ENCODE measurements around the gene TBC1D2B. TPM values are rescaled to one million over a fixed set of nuclear protein-coding genes. Genes with fewer than 3 reads are reported as not detected.

The TBC1D2B gene
- polyA plus RNA-seq, 4 donors = 7.6 to 44.4 (median 11.9) TPM

- Histone ChIP-seq H3K27ac (ENCODE audit: low read depth in 1 of 3, low read length in 2 of 3) (peak overlapping the region; percentile 26 to 81 (median 65)), H3K27me3 (ENCODE audit: control insufficient read depth in 3 of 3, insufficient read depth in 3 of 3, low read length in 3 of 3) (no peaks in the 10 kb centered on the region), H3K36me3 (ENCODE audit: control insufficient read depth in 3 of 3, insufficient read depth in 2 of 3, low read depth in 1 of 3, low read length in 3 of 3) (peaks cover 2 to 56% (median 9%) of the 10 kb centered on the region in 3 donors), H3K4me3 (ENCODE audit: low read depth in 1 of 3, low read length in 3 of 3) (no peak overlapping the region), H3K4me1 (ENCODE audit: control insufficient read depth in 3 of 3, insufficient read depth in 2 of 3, low read depth in 1 of 3, low read length in 2 of 3) (peaks cover 19 to 45% (median 35%) of the 10 kb centered on the region in 3 donors), H3K9me3 (ENCODE audit: control insufficient read depth in 2 of 2, insufficient read depth in 1 of 2, low read depth in 1 of 2, low read length in 1 of 2) (no peaks in the 10 kb centered on the region)
- no peak for FAIRE-seq
- WGBS, 3 donors = 52 to 62% (median 59%) methylated on average over 5 of the region's 5 CpGs
- DNase-seq = no peak
Measured at GRCh38 chr15:78044407-78045155, 32.9 kb downstream of the TBC1D2B start.

DNA sequence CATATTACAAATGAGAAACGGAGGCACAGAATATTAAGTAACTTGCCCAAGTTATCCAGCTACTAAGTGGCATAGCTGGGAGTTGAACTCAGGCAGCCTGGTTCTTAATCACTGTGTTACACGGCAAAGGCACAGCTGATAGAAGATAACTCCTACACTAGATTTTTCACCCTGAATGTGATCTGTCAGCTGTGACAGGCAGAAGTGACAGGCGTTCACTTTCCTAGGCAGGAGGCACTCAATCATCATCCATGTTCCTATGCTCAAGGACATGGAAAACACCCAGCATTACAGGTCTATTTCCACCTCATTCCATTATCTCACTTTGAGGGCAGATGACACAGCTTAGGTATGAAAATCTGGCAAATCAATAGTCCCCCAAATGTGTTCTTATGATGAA lies 35.6 kb downstream of the TBC1D2B start:
- DNase-seq (no peak), FAIRE-seq (no peak)
- 80 to 90% (median 81%) methylated on average over 3 of the region's 3 CpGs for WGBS, 3 donors
- peaks cover 2 to 62% (median 9%) of the 10 kb centered on the region in 3 donors for H3K36me3 ChIP-seq (ENCODE audit: control insufficient read depth in 3 of 3, insufficient read depth in 2 of 3, low read depth in 1 of 3, low read length in 3 of 3)
- peaks cover 19 to 35% (median 29%) of the 10 kb centered on the region in 3 donors for H3K4me1 ChIP-seq (ENCODE audit: control insufficient read depth in 3 of 3, insufficient read depth in 2 of 3, low read depth in 1 of 3, low read length in 2 of 3)
- no peak overlapping the region for H3K4me3 ChIP-seq (ENCODE audit: low read depth in 1 of 3, low read length in 3 of 3)
- peak overlapping the region in 1 of 3 donors; percentile 24 for H3K27ac ChIP-seq (ENCODE audit: low read depth in 1 of 3, low read length in 2 of 3)
- H3K9me3 ChIP-seq (ENCODE audit: control insufficient read depth in 2 of 2, insufficient read depth in 1 of 2, low read depth in 1 of 2, low read length in 1 of 2) = no peaks in the 10 kb centered on the region
- H3K27me3 ChIP-seq (ENCODE audit: control insufficient read depth in 3 of 3, insufficient read depth in 3 of 3, low read length in 3 of 3) = no peaks in the 10 kb centered on the region

- Histone ChIP-seq H3K36me3 (ENCODE audit: control insufficient read depth in 3 of 3, insufficient read depth in 2 of 3, low read depth in 1 of 3, low read length in 3 of 3) (peaks cover 2 to 58% (median 9%) of the 10 kb centered on the region in 3 donors), H3K27me3 (ENCODE audit: control insufficient read depth in 3 of 3, insufficient read depth in 3 of 3, low read length in 3 of 3) (no peaks in the 10 kb centered on the region), H3K4me1 (ENCODE audit: control insufficient read depth in 3 of 3, insufficient read depth in 2 of 3, low read depth in 1 of 3, low read length in 2 of 3) (peaks cover 19 to 39% (median 34%) of the 10 kb centered on the region in 3 donors), H3K27ac (ENCODE audit: low read depth in 1 of 3, low read length in 2 of 3) (no peak overlapping the region), H3K9me3 (ENCODE audit: control insufficient read depth in 2 of 2, insufficient read depth in 1 of 2, low read depth in 1 of 2, low read length in 1 of 2) (no peaks in the 10 kb centered on the region), H3K4me3 (ENCODE audit: low read depth in 1 of 3, low read length in 3 of 3) (no peak overlapping the region)
- 63 to 83% (median 70%) methylated on average over 1 of the region's 1 CpG for WGBS, 3 donors
- FAIRE-seq = no peak
- no peak for DNase-seq
Measured at GRCh38 chr15:78040653-78041244, 36.8 kb downstream of the TBC1D2B start.

DNA sequence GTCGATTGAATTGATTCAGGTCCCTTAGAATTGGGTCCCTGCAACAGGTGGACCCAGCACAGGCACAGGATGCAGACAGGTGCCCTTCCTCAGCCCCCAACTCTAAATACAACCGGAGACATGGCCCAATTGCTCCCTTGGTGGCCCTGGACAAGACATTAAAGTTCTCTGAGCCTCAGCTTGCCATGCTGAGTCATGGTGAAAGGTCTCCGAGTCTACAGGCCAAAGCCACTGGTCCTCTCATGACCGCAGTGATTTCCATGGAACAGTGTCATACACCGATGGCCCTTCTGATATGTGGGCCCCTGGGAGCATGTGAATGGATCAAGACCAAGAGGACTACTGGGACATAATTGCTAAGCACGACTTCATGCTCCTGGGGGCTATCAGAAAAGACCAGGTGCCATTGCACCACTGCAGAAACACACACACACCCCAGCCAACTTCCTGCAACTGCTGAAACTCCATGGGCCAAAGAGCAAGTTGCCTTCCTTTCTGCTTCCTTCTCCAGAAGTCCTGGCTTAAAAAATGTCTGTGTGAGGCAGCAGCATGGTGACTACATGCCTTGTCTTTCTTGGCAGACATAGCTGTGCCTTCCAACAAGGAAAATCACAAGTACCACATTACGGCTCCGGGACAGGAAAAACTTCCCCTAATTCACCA lies 38.8 kb downstream of the TBC1D2B start:
- DNase-seq = peak in 1 of 2 donors; percentile 61
- FAIRE-seq = no peak
- Histone ChIP-seq H3K4me3 (ENCODE audit: low read depth in 1 of 3, low read length in 3 of 3) (no peak overlapping the region), H3K27ac (ENCODE audit: low read depth in 1 of 3, low read length in 2 of 3) (peak overlapping the region in 1 of 3 donors; percentile 63), H3K27me3 (ENCODE audit: control insufficient read depth in 3 of 3, insufficient read depth in 3 of 3, low read length in 3 of 3) (no peaks in the 10 kb centered on the region), H3K9me3 (ENCODE audit: control insufficient read depth in 2 of 2, insufficient read depth in 1 of 2, low read depth in 1 of 2, low read length in 1 of 2) (no peaks in the 10 kb centered on the region), H3K36me3 (ENCODE audit: control insufficient read depth in 3 of 3, insufficient read depth in 2 of 3, low read depth in 1 of 3, low read length in 3 of 3) (peaks cover 0 to 61% (median 7%) of the 10 kb centered on the region in 3 donors), H3K4me1 (ENCODE audit: control insufficient read depth in 3 of 3, insufficient read depth in 2 of 3, low read depth in 1 of 3, low read length in 2 of 3) (peaks cover 17 to 48% (median 34%) of the 10 kb centered on the region in 3 donors)
- 75 to 79% (median 79%) methylated on average over 8 of the region's 8 CpGs for WGBS, 3 donors

- Histone ChIP-seq H3K36me3 (ENCODE audit: control insufficient read depth in 3 of 3, insufficient read depth in 2 of 3, low read depth in 1 of 3, low read length in 3 of 3) (peaks cover 0 to 56% (median 3%) of the 10 kb centered on the region in 3 donors), H3K4me3 (ENCODE audit: low read depth in 1 of 3, low read length in 3 of 3) (no peak overlapping the region), H3K27ac (ENCODE audit: low read depth in 1 of 3, low read length in 2 of 3) (peak overlapping the region in 2 of 3 donors; percentile 43 to 63), H3K4me1 (ENCODE audit: control insufficient read depth in 3 of 3, insufficient read depth in 2 of 3, low read depth in 1 of 3, low read length in 2 of 3) (peaks cover 17 to 48% (median 28%) of the 10 kb centered on the region in 3 donors), H3K27me3 (ENCODE audit: control insufficient read depth in 3 of 3, insufficient read depth in 3 of 3, low read length in 3 of 3) (no peaks in the 10 kb centered on the region), H3K9me3 (ENCODE audit: control insufficient read depth in 2 of 2, insufficient read depth in 1 of 2, low read depth in 1 of 2, low read length in 1 of 2) (no peaks in the 10 kb centered on the region)
- 57 to 78% (median 63%) methylated on average over 4 of the region's 4 CpGs for WGBS, 3 donors
- DNase-seq (no peak), FAIRE-seq (no peak)
Measured at GRCh38 chr15:78037779-78038305, 39.7 kb downstream of the TBC1D2B start.

DNA sequence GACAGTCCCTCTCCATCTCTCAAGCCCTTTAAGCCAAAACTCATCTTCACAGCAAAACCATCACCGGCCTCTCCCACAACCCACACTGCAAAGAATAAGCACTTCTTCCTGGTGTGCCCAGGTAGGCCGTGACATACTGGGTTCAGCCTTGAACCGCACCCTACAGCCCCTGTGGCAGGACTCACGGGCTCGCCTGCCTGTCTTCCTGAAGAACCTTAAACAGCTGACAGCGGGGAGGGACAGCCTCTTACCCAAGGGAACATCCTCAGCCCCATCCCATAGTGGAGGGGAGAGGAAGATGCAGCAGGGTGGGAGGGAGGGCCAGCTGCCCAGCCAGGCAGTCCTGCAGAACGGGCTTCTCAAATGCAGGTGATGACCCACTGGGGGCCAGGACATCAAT lies 40.2 kb downstream of the TBC1D2B start:
- Histone ChIP-seq H3K27me3 (ENCODE audit: control insufficient read depth in 3 of 3, insufficient read depth in 3 of 3, low read length in 3 of 3) (no peaks in the 10 kb centered on the region), H3K4me1 (ENCODE audit: control insufficient read depth in 3 of 3, insufficient read depth in 2 of 3, low read depth in 1 of 3, low read length in 2 of 3) (peaks cover 15 to 48% (median 28%) of the 10 kb centered on the region in 3 donors), H3K27ac (ENCODE audit: low read depth in 1 of 3, low read length in 2 of 3) (peak overlapping the region in 1 of 3 donors; percentile 55), H3K9me3 (ENCODE audit: control insufficient read depth in 2 of 2, insufficient read depth in 1 of 2, low read depth in 1 of 2, low read length in 1 of 2) (no peaks in the 10 kb centered on the region), H3K36me3 (ENCODE audit: control insufficient read depth in 3 of 3, insufficient read depth in 2 of 3, low read depth in 1 of 3, low read length in 3 of 3) (peaks cover 0 to 51% (median 3%) of the 10 kb centered on the region in 3 donors), H3K4me3 (ENCODE audit: low read depth in 1 of 3, low read length in 3 of 3) (no peak overlapping the region)
- FAIRE-seq (no peak), DNase-seq (no peak)
- WGBS, 3 donors = 54 to 75% (median 67%) methylated on average over 6 to 7 of the region's 7 CpGs

DNA sequence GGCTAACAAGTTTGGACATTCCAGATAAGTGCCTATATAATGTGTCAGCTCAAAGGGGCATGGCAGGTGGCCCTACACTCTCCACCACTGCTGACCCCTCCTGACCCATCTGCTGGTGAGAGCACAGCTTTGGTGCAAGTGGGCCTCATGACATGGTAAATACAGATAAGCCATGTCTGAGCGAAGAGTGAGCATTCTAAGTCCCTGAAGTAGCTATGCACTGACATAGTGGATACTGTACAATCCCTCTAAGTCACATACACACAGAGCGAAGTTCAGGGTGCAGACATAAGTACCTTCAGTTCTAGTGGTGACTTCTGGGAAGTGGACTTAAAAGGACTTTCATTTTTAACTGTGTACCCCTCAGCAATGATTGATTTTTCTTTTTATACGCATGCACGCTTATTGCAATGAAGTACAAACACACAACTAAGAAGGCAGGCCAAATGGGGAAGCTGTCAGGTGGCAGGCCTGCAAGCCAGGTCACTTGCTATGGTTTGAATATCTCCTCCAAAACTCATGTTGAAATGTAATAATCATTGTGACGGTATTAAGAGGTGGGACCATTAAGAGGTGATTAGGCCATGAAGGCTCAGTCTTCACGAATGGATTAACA lies 41.5 kb downstream of the TBC1D2B start:
- Histone ChIP-seq H3K27ac (ENCODE audit: low read depth in 1 of 3, low read length in 2 of 3) (peak overlapping the region; percentile 62 to 85 (median 68)), H3K4me3 (ENCODE audit: low read depth in 1 of 3, low read length in 3 of 3) (no peak overlapping the region), H3K27me3 (ENCODE audit: control insufficient read depth in 3 of 3, insufficient read depth in 3 of 3, low read length in 3 of 3) (no peaks in the 10 kb centered on the region), H3K4me1 (ENCODE audit: control insufficient read depth in 3 of 3, insufficient read depth in 2 of 3, low read depth in 1 of 3, low read length in 2 of 3) (peaks cover 15 to 48% (median 28%) of the 10 kb centered on the region in 3 donors), H3K9me3 (ENCODE audit: control insufficient read depth in 2 of 2, insufficient read depth in 1 of 2, low read depth in 1 of 2, low read length in 1 of 2) (no peaks in the 10 kb centered on the region), H3K36me3 (ENCODE audit: control insufficient read depth in 3 of 3, insufficient read depth in 2 of 3, low read depth in 1 of 3, low read length in 3 of 3) (peaks cover 0 to 50% (median 0%) of the 10 kb centered on the region in 3 donors)
- DNase-seq = peak; percentile 65 to 85
- FAIRE-seq = no peak
- WGBS, 3 donors = 61 to 71% (median 65%) methylated on average over 6 of the region's 6 CpGs

DNA sequence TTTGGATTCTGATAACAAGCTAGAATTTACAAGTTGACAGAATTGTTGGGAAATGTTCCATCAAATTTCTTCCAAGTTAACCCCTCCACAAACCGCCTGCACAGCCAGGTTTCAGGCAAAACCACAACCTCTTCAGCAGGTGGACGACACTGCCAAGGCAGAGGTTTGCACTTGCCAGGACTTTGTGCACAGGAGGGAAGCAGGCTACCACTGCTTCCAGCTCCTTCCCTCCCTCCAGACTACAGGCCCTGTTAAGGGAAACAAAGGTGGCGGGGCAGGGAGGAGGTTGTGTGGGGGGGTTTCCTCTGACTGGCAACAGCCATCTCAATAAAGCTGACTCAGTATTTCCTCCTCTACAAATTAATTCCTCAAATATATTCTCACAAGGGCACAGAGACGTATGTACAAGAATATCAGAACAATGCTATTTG lies 42.2 kb downstream of the TBC1D2B start:
- FAIRE-seq = no peak
- Histone ChIP-seq H3K27ac (ENCODE audit: low read depth in 1 of 3, low read length in 2 of 3) (peak overlapping the region; percentile 62 to 85 (median 68)), H3K4me3 (ENCODE audit: low read depth in 1 of 3, low read length in 3 of 3) (no peak overlapping the region), H3K36me3 (ENCODE audit: control insufficient read depth in 3 of 3, insufficient read depth in 2 of 3, low read depth in 1 of 3, low read length in 3 of 3) (peaks cover 0 to 51% (median 0%) of the 10 kb centered on the region in 3 donors), H3K27me3 (ENCODE audit: control insufficient read depth in 3 of 3, insufficient read depth in 3 of 3, low read length in 3 of 3) (no peaks in the 10 kb centered on the region), H3K4me1 (ENCODE audit: control insufficient read depth in 3 of 3, insufficient read depth in 2 of 3, low read depth in 1 of 3, low read length in 2 of 3) (peaks cover 15 to 48% (median 28%) of the 10 kb centered on the region in 3 donors), H3K9me3 (ENCODE audit: control insufficient read depth in 2 of 2, insufficient read depth in 1 of 2, low read depth in 1 of 2, low read length in 1 of 2) (no peaks in the 10 kb centered on the region)
- 52 to 83% (median 63%) methylated on average over 4 of the region's 4 CpGs for WGBS, 3 donors
- peak in 1 of 2 donors; percentile 33 for DNase-seq

All from small intestine (tissue), 7 donors.